Mesodermal cell (in vitro differentiated cells): ENCODE measurements around the gene GEMIN8.

Source experiments
- H3K27ac ChIP-seq: 2 replicates; pipeline ENCODE4 v1.7.0; 2013; ENCODE audit warnings: mild to moderate bottlenecking, low read depth, low read length, moderate library complexity; ENCODE audit not compliant: severe bottlenecking
- H3K36me3 ChIP-seq: 2 replicates; pipeline ENCODE4 v1.7.1; 2013; ENCODE audit warnings: mild to moderate bottlenecking, low read length, moderate library complexity; ENCODE audit not compliant: control insufficient read depth, insufficient read depth
- H3K4me1 ChIP-seq: one replicate; pipeline ENCODE4 v1.7.1; 2013; ENCODE audit warnings: mild to moderate bottlenecking, low read length; ENCODE audit not compliant: insufficient read depth, control insufficient read depth, poor library complexity, severe bottlenecking
- H3K4me3 ChIP-seq: 2 replicates; pipeline ENCODE4 v1.7.0; 2013; ENCODE audit warnings: low read length, control low read depth, mild to moderate bottlenecking; ENCODE audit not compliant: insufficient read depth, poor library complexity, severe bottlenecking; ENCODE audit errors: extremely low read depth
- H3K9me3 ChIP-seq: 2 replicates; pipeline ENCODE4 v1.7.1; 2013; ENCODE audit warnings: mild to moderate bottlenecking, low read length, moderate library complexity; ENCODE audit not compliant: control insufficient read depth
- WGBS, 2 experiments: methylation state at CpG; one replicate each; pipeline ENCODE4 v1.1.5; 2013; ENCODE audit warnings: missing lambda C conversion rate in 2 of 2; ENCODE audit not compliant: insufficient coverage in 2 of 2; 5-methylcytosine and 5-hydroxymethylcytosine counted together

Gene GEMIN8

GRCh38 chrX:14015941-14016340, 13.8 kb downstream of the GEMIN8 start:
- no peaks in the 10 kb centered on the region for H3K9me3 ChIP-seq
- peaks cover 10% of the 10 kb centered on the region for H3K36me3 ChIP-seq
- H3K4me3 ChIP-seq = no peak overlapping the region
- no peak overlapping the region for H3K27ac ChIP-seq
- H3K4me1 ChIP-seq = no peaks in the 10 kb centered on the region
- 100% methylated on average over 1 of the region's 4 CpGs; no CpG with 5 or more reads in 1 of the 2 experiments for WGBS, 2 experiments

GRCh38 chrX:14015294-14015693, 14.4 kb downstream of the GEMIN8 start:
- Histone ChIP-seq H3K4me3 (no peak overlapping the region), H3K27ac (no peak overlapping the region), H3K9me3 (no peaks in the 10 kb centered on the region), H3K36me3 (peaks cover 10% of the 10 kb centered on the region), H3K4me1 (no peaks in the 10 kb centered on the region)
- no CpG with 5 or more reads among the region's 2 CpGs for WGBS, 2 experiments

GRCh38 chrX:14014526-14014925, 15.2 kb downstream of the GEMIN8 start:
- no peak overlapping the region for H3K27ac ChIP-seq
- peaks cover 6% of the 10 kb centered on the region for H3K36me3 ChIP-seq
- no peaks in the 10 kb centered on the region for H3K9me3 ChIP-seq
- H3K4me1 ChIP-seq = no peaks in the 10 kb centered on the region
- no peak overlapping the region for H3K4me3 ChIP-seq
- WGBS, 2 experiments = 100% methylated on average over 2 to 3 of the region's 4 CpGs

- Histone ChIP-seq H3K9me3 (no peaks in the 10 kb centered on the region), H3K27ac (no peak overlapping the region), H3K4me1 (no peaks in the 10 kb centered on the region), H3K36me3 (peaks cover 6% of the 10 kb centered on the region), H3K4me3 (no peak overlapping the region)
- 100% methylated on average over 2 of the region's 4 CpGs; no CpG with 5 or more reads in 1 of the 2 experiments for WGBS, 2 experiments
These were observed 16.6 kb downstream of the GEMIN8 start for GRCh38 chrX:14013054-14013453.

- Histone ChIP-seq H3K4me3 (no peak overlapping the region), H3K27ac (no peak overlapping the region), H3K9me3 (no peaks in the 10 kb centered on the region), H3K36me3 (peaks cover 2% of the 10 kb centered on the region), H3K4me1 (no peaks in the 10 kb centered on the region)
- WGBS, 2 experiments = no CpG with 5 or more reads among the region's 3 CpGs
These were observed 19.1 kb downstream of the GEMIN8 start for GRCh38 chrX:14010566-14010965.

GRCh38 chrX:14006540-14006939, 23.2 kb downstream of the GEMIN8 start:
- Histone ChIP-seq H3K4me3 (no peak overlapping the region), H3K36me3 (peaks cover 2% of the 10 kb centered on the region), H3K27ac (no peak overlapping the region), H3K9me3 (no peaks in the 10 kb centered on the region), H3K4me1 (no peaks in the 10 kb centered on the region)
- WGBS, 2 experiments = 92 to 100% methylated on average over 1 to 4 of the region's 10 CpGs

- no CpG with 5 or more reads among the region's 2 CpGs for WGBS, 2 experiments
- no peaks in the 10 kb centered on the region for H3K4me1 ChIP-seq
- H3K27ac ChIP-seq = no peak overlapping the region
- H3K9me3 ChIP-seq = no peaks in the 10 kb centered on the region
- no peak overlapping the region for H3K4me3 ChIP-seq
- H3K36me3 ChIP-seq = peaks cover 2% of the 10 kb centered on the region
These were observed 25.7 kb downstream of the GEMIN8 start for GRCh38 chrX:14003876-14004425.

- H3K4me1 ChIP-seq = no peaks in the 10 kb centered on the region
- no peaks in the 10 kb centered on the region for H3K9me3 ChIP-seq
- no peaks in the 10 kb centered on the region for H3K36me3 ChIP-seq
- H3K27ac ChIP-seq = no peak overlapping the region
- 76% methylated on average over 3 of the region's 4 CpGs; no CpG with 5 or more reads in 1 of the 2 experiments for WGBS, 2 experiments
- no peak overlapping the region for H3K4me3 ChIP-seq
These were observed 26.7 kb downstream of the GEMIN8 start for GRCh38 chrX:14003028-14003427.

GRCh38 chrX:13996650-13997049, 33.0 kb downstream of the GEMIN8 start:
- Histone ChIP-seq H3K27ac (no peak overlapping the region), H3K4me3 (no peak overlapping the region), H3K36me3 (no peaks in the 10 kb centered on the region), H3K9me3 (no peaks in the 10 kb centered on the region), H3K4me1 (no peaks in the 10 kb centered on the region)
- 80% methylated on average over 1 of the region's 6 CpGs; no CpG with 5 or more reads in 1 of the 2 experiments for WGBS, 2 experiments

- no CpG with 5 or more reads among the region's 3 CpGs for WGBS, 2 experiments
- H3K27ac ChIP-seq = no peak overlapping the region
These were observed 35.1 kb downstream of the GEMIN8 start for GRCh38 chrX:13994536-13995080.

GRCh38 chrX:13994104-13994503, 35.6 kb downstream of the GEMIN8 start:
- WGBS, 2 experiments = 82% methylated on average over 6 of the region's 7 CpGs; no CpG with 5 or more reads in 1 of the 2 experiments
- no peaks in the 10 kb centered on the region for H3K36me3 ChIP-seq

More at GRCh38 chrX:13994536-13995080, 35.1 kb downstream of the GEMIN8 start:
- no peaks in the 10 kb centered on the region for H3K9me3 ChIP-seq
- no peaks in the 10 kb centered on the region for H3K4me1 ChIP-seq
- H3K4me3 ChIP-seq = no peak overlapping the region
- H3K36me3 ChIP-seq = no peaks in the 10 kb centered on the region

More at GRCh38 chrX:13994104-13994503, 35.6 kb downstream of the GEMIN8 start:
- no peaks in the 10 kb centered on the region for H3K4me1 ChIP-seq
- H3K4me3 ChIP-seq = no peak overlapping the region
- no peaks in the 10 kb centered on the region for H3K9me3 ChIP-seq
- H3K27ac ChIP-seq = no peak overlapping the region
